Suprapubic skin (tissue), 4 donors: Measurements from ENCODE around the gene LARP1B. TPM values are rescaled to one million over a fixed set of nuclear protein-coding genes. Genes with fewer than 3 reads are reported as not detected.
"Not testable (repeated sequence)": the region's sequence is repeated elsewhere in the genome, so short reads cannot be mapped to it uniquely, and the experiment has no call there.

ENCODE experiments used
- DNase-seq, 2 donors: peaks; one replicate each; pipeline ENCODE4 v3.0.0-alpha.2; 2019; ENCODE audit warnings: low spot score in 2 of 2
- H3K27ac ChIP-seq: fragments of 200-600 bp; sonication (generic); one replicate; pipeline ENCODE4 v1.5.1; 2019
- H3K27me3 ChIP-seq: fragments of 200-600 bp; sonication (generic); one replicate; pipeline ENCODE4 v1.5.1; 2019
- H3K36me3 ChIP-seq: fragments of 200-600 bp; sonication (generic); one replicate; pipeline ENCODE4 v1.5.1; 2019
- H3K4me1 ChIP-seq: fragments of 200-600 bp; sonication (generic); one replicate; pipeline ENCODE4 v1.5.1; 2019
- H3K4me3 ChIP-seq: fragments of 200-600 bp; sonication (generic); one replicate; pipeline ENCODE4 v1.5.1; 2019; ENCODE audit warnings: mild to moderate bottlenecking
- H3K9me3 ChIP-seq: fragments of 200-600 bp; sonication (generic); one replicate; pipeline ENCODE4 v1.5.1; 2019
- EP300 ChIP-seq: sonication (generic); formaldehyde crosslinking; IDR thresholded peaks from one replicate; pipeline ENCODE4 v1.6.1; 2017; ENCODE audit warnings: antibody characterized with exemption
- POLR2A ChIP-seq, 2 donors: fragments of 450-650 bp; IDR thresholded peaks; one replicate each; pipeline ENCODE4 v1.6.1; 2017; ENCODE audit warnings: antibody characterized with exemption in 2 of 2, mild to moderate bottlenecking in 2 of 2, moderate library complexity in 2 of 2
- POLR2AphosphoS5 ChIP-seq, 3 donors: sonication (generic); formaldehyde crosslinking; IDR thresholded peaks; one replicate each; pipeline ENCODE4 v1.6.1; 2017; ENCODE audit warnings: antibody characterized with exemption in 3 of 3
- WGBS: methylation state at CpG from one replicate; pipeline ENCODE4 v1.1.5; 2018; 5-methylcytosine and 5-hydroxymethylcytosine counted together
- total RNA-seq, 4 donors: library from RNA; depleted of rRNA; stranded (reverse); fragments of >200 nt; gene quantifications; one replicate each; pipeline ENCODE4 v1.1.0, GENCODE V29; 2016
- TF ChIP-seq, protein P1 (sequence below), 2 donors: fragments of 200-600 bp in 1 of 2; fragments of 450-650 bp in 1 of 2; sonication (generic) in 1 of 2; IDR thresholded peaks; one replicate each; pipeline ENCODE4 v1.5.1; 2016 to 2019; ENCODE audit warnings: antibody characterized with exemption in 2 of 2, mild to moderate bottlenecking in 1 of 2, moderate library complexity in 1 of 2

Gene LARP1B
- total RNA-seq, 4 donors from 2014 or later, result 16.8 to 22.0 (median 20.3) TPM

DNA sequence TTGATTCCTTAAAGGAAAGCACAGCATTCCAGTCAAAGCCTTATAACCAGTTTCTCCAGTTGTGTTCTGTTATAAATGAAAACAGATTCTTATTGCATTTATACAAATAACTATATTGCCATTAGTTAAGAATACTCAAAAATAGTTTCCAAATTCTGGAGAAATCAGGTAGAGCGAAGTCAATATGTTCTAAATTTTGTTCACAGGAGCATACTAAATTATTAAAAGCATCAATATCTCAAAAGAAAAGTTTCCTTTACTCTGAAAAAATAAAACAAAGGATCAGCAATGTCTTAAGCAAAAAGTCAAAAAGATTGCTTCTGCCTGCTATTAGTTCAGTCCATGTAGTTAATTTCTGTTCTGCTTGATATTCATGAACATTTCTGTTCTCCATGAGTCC is 186.8 kb downstream of the LARP1B start:
- 87% methylated on average over 1 of the region's 1 CpG for WGBS
- H3K27ac ChIP-seq, result no peak overlapping the region
- H3K36me3 ChIP-seq, result no peaks in the 10 kb centered on the region
- H3K9me3 ChIP-seq, result no peaks in the 10 kb centered on the region
- DNase-seq, result no peak
- no peaks in the 10 kb centered on the region for H3K27me3 ChIP-seq
- H3K4me3 ChIP-seq, result no peak overlapping the region
- no peaks in the 10 kb centered on the region for H3K4me1 ChIP-seq
- no peak for TF ChIP-seq POLR2AphosphoS5 (IDR thresholded peaks at IDR 0.05)
- no peak for TF ChIP-seq POLR2A (IDR thresholded peaks at IDR 0.05)
- TF ChIP-seq, protein P1, sequence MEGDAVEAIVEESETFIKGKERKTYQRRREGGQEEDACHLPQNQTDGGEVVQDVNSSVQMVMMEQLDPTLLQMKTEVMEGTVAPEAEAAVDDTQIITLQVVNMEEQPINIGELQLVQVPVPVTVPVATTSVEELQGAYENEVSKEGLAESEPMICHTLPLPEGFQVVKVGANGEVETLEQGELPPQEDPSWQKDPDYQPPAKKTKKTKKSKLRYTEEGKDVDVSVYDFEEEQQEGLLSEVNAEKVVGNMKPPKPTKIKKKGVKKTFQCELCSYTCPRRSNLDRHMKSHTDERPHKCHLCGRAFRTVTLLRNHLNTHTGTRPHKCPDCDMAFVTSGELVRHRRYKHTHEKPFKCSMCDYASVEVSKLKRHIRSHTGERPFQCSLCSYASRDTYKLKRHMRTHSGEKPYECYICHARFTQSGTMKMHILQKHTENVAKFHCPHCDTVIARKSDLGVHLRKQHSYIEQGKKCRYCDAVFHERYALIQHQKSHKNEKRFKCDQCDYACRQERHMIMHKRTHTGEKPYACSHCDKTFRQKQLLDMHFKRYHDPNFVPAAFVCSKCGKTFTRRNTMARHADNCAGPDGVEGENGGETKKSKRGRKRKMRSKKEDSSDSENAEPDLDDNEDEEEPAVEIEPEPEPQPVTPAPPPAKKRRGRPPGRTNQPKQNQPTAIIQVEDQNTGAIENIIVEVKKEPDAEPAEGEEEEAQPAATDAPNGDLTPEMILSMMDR (IDR thresholded peaks at IDR 0.05), result no peak
- TF ChIP-seq EP300, result no peak

DNA sequence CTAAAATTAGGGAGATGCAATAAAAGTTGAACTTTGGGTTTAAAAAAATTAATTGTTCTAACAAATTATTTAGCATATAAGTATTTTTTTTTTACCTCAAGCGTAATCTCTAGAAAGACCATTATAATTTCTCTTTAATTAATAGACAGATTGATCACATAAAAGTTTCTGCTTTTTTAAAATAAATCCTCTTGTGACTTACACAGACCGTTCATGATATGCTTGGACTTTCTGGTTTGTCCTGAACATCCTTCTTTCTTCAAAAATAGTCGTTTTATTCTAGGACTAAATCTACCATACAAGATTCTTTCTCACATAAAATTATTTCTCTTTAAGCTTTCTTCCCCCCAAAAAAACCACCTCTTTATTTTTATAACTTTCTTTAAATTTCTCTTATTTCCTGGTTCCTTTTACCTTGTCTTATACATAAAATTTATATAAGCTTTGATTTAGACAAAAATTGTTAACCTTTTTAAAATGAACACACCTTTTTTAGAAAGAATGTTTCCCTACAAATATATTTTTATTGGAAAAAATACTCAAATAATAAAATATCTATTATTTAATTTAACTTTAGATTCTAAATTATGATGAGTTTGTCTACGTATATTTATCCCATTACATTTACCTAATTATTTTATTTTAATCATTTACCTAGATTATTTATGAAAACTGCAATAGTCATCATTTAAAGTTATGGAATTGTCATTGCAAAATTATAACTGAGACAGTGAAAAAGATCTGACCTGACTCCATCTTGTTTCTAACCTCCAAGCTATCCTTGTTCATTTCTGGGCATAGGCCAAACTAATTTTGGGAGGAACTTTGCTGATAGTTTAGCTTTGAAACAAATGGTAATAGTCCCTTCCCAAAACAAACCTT is 188.9 kb downstream of the LARP1B start:
- Histone ChIP-seq H3K27me3 (no peaks in the 10 kb centered on the region), H3K9me3 (no peaks in the 10 kb centered on the region), H3K36me3 (no peaks in the 10 kb centered on the region), H3K4me3 (no peak overlapping the region), H3K4me1 (no peaks in the 10 kb centered on the region), H3K27ac (no peak overlapping the region)
- WGBS, result 70% methylated on average over 4 of the region's 4 CpGs
- no peak for DNase-seq
- TF ChIP-seq POLR2A (IDR thresholded peaks at IDR 0.05) (no peak), EP300 (no peak), POLR2AphosphoS5 (IDR thresholded peaks at IDR 0.05) (no peak)
- TF ChIP-seq, protein P1 (IDR thresholded peaks at IDR 0.05), result no peak

DNA sequence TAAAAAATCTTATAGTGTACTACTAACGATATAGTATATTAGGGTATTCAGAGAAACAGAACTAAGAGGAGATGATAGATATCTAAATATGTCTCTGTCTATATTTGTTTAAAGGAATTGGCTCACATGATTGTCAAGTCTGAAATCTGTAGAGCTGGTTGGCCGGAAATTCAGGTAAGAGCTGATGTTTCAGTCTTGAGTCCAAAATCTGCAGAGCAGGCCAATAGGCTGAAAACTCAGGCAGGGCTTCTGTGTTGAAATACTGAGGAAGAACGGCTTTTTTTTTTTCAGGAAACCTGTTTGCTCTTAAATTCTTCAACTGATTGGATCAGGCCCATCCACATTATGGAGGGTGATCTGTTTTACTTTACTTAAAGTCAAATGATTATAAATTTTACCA is 194.8 kb downstream of the LARP1B start:
- Histone ChIP-seq H3K27ac (no peak overlapping the region), H3K9me3 (no peaks in the 10 kb centered on the region), H3K36me3 (no peaks in the 10 kb centered on the region), H3K4me1 (no peaks in the 10 kb centered on the region), H3K4me3 (no peak overlapping the region), H3K27me3 (no peaks in the 10 kb centered on the region)
- 57% methylated on average over 3 of the region's 3 CpGs for WGBS
- TF ChIP-seq, protein P1 (IDR thresholded peaks at IDR 0.05), result no peak
- TF ChIP-seq POLR2A (IDR thresholded peaks at IDR 0.05) (no peak), EP300 (no peak), POLR2AphosphoS5 (IDR thresholded peaks at IDR 0.05) (no peak)
- no peak for DNase-seq

DNA sequence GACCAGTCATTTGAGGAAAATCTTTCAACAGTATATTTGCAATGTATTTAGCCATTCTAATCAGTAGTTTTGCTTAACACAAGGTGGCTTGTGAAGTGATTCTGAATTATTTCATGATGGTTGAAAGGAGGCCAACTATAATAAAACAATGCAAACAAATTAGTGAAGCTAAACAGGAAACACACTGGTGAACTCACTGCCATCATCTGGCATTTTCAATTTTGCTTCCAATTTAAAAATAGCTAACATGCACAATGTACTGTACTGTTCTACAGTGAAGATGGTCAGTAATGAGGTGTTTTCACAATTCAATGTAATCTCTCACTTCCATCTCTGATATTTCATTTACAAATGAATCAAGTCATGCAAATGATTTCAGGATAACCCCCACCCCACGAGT is 195.4 kb downstream of the LARP1B start:
- DNase-seq, result no peak
- WGBS, result 44% methylated on average over 1 of the region's 1 CpG
- TF ChIP-seq POLR2AphosphoS5 (IDR thresholded peaks at IDR 0.05), result no peak
- no peak for TF ChIP-seq EP300
- TF ChIP-seq POLR2A (IDR thresholded peaks at IDR 0.05), result no peak
- TF ChIP-seq, protein P1 (IDR thresholded peaks at IDR 0.05), result no peak

DNA sequence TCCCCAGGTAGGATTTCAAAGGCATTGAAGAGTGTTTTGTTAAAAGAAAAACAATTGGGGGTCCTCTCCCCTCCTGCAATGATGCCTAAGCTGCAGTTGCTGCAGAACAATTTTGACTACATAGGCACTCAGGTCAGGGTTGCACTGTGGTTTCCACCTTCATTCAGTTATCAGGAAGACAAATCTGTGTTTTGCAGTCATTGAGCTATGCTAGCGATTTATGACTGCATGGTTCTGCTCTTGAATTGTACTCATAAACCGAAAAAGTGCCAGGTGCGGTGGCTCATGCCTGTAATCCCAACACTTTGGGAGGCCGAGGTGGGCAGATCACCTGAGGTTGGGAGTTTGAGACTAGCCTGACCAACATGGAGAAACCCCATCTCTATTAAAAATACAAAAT is 197.1 kb downstream of the LARP1B start:
- H3K4me1 ChIP-seq, H3K9me3 ChIP-seq, DNase-seq, H3K36me3 ChIP-seq, H3K27me3 ChIP-seq, H3K4me3 ChIP-seq, H3K27ac ChIP-seq: not testable (repeated sequence)
- 75% methylated on average over 4 of the region's 4 CpGs for WGBS

More for the DNA sequence above, 195.4 kb downstream of the LARP1B start:
- no peaks in the 10 kb centered on the region for H3K4me1 ChIP-seq
- H3K36me3 ChIP-seq, result no peaks in the 10 kb centered on the region
- no peak overlapping the region for H3K27ac ChIP-seq
- H3K9me3 ChIP-seq, result no peaks in the 10 kb centered on the region
- H3K4me3 ChIP-seq, result no peak overlapping the region
- no peaks in the 10 kb centered on the region for H3K27me3 ChIP-seq

DNA sequence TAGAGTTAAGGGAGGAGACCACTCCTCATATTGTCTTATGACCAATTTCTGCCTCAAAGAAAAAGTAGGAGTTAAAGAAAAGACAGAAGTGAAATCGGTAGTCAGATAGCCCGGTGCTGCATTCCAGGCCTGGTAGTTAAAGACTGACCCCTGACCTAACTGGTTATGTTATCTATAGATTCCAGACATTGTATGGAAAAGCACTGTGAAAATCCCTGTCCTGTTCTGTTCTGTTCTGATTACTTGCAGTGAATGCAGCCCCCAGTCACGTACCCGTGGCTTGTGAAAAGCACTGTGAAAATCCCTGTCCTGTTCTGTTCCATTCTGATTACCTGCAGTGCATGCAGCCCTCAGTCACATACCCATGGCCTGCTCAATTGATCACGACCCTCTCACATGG is 198.8 kb downstream of the LARP1B start:
- H3K4me1 ChIP-seq, H3K36me3 ChIP-seq, H3K9me3 ChIP-seq, H3K27ac ChIP-seq, H3K4me3 ChIP-seq, DNase-seq, H3K27me3 ChIP-seq: not testable (repeated sequence)
- WGBS, result 64% methylated on average over 5 of the region's 5 CpGs

Other genes starting within 250 kb of the LARP1B start
- gene PLK4, start 180.4 kb upstream of the LARP1B start, total RNA-seq, result 1 to 10 TPM; 5.0 to 7.8 (median 6.4) TPM
- 10 to 100 TPM; 22.2 to 63.1 (median 26.8) TPM for gene MFSD8, start 96.1 kb upstream of the LARP1B start, total RNA-seq
- gene ABHD18, start 95.9 kb upstream of the LARP1B start, total RNA-seq, result 10 to 100 TPM in 2 of 4 donors, 1 to 10 TPM in 2; 5.5 to 17.8 (median 10.3) TPM
- 10 to 100 TPM; 47.6 to 68.3 (median 55.2) TPM for gene PGRMC2, start 226.5 kb downstream of the LARP1B start, total RNA-seq